Measurements from ENCODE around the gene KRT4. TPM values are rescaled to one million over a fixed set of nuclear protein-coding genes. Genes with fewer than 3 reads are reported as not detected.

Gene KRT4
- total and polyA plus RNA-seq, 2 experiments from 2014 or later = not detected

- DNase-seq (ENCODE audit: low spot score) (no peak), ATAC-seq (no peak)
- Mint-ChIP-seq H3K9me3 (no peaks in the 10 kb centered on the region), H3K4me3 (no peak overlapping the region), H3K27me3 (ENCODE audit: insufficient read depth, low read depth, poor library complexity) (peaks cover 9% of the 10 kb centered on the region), H3K27ac (no peak overlapping the region), H3K36me3 (ENCODE audit: low read depth) (no peaks in the 10 kb centered on the region), H3K4me1 (no peaks in the 10 kb centered on the region)
- Histone ChIP-seq H3F3A (replicated peaks; ENCODE audit: low read depth) (no peaks in the 10 kb centered on the region), H3K9me2 (ENCODE audit: insufficient read depth) (no peaks in the 10 kb centered on the region), H3K79me2 (replicated peaks; ENCODE audit: insufficient read depth) (no peaks in the 10 kb centered on the region), H3K4me1 (ENCODE audit: insufficient read depth) (no peaks in the 10 kb centered on the region), H3K4me3 (no peak overlapping the region), H4K20me1 (replicated peaks; ENCODE audit: insufficient read depth) (no peaks in the 10 kb centered on the region), H3K27ac (ENCODE audit: low read depth) (no peak overlapping the region), H3K36me3 (ENCODE audit: insufficient read depth) (no peaks in the 10 kb centered on the region), H3K27me3 (ENCODE audit: insufficient read depth) (no peaks in the 10 kb centered on the region), H3K4me2 (no peak overlapping the region), H2AFZ (no peak overlapping the region)
- TF ChIP-seq ZNF331 (CRISPR knock-in tag; IDR thresholded peaks at IDR 0.05; ENCODE audit: low read depth) (no peak), ZNF114 (CRISPR knock-in tag; IDR thresholded peaks at IDR 0.05) (no peak), CREB1 (CRISPR knock-in tag; IDR thresholded peaks at IDR 0.05; ENCODE audit: low read depth) (no peak), ZNF462 (CRISPR knock-in tag; IDR thresholded peaks at IDR 0.05) (no peak), CTCF (conservative IDR thresholded peaks at IDR 0.05; ENCODE audit: low read depth in 2 of 2) (no peak), JUNB (IDR thresholded peaks at IDR 0.05; ENCODE audit: unreplicated experiment) (no peak), ETS1 (IDR thresholded peaks at IDR 0.05) (no peak), NANOG (IDR thresholded peaks at IDR 0.05; ENCODE audit: borderline replicate concordance) (no peak), REST (IDR thresholded peaks at IDR 0.05; ENCODE audit: unreplicated experiment) (no peak), STAT1 (IDR thresholded peaks at IDR 0.05; ENCODE audit: unreplicated experiment) (no peak), POLR2AphosphoS5 (IDR thresholded peaks at IDR 0.05; ENCODE audit: low read depth) (no peak), EZH2 (IDR thresholded peaks at IDR 0.05; ENCODE audit: low read depth, unreplicated experiment) (no peak), EZH2phosphoT487 (IDR thresholded peaks at IDR 0.05; ENCODE audit: unreplicated experiment) (no peak)
Measured at GRCh38 chr12:52837413-52837741, 23.5 kb upstream of the KRT4 start.
